Globus pallidus (tissue), 1 donor: ENCODE data around the gene EIF3C.
"Not testable (repeated sequence)": the region's sequence is repeated elsewhere in the genome, so short reads cannot be mapped to it uniquely, and the experiment has no call there.

Source experiments
- DNase-seq: peaks from one replicate; pipeline ENCODE4 v3.0.0-alpha.2; 2015; ENCODE audit warnings: low spot score

Gene EIF3C, protein sequence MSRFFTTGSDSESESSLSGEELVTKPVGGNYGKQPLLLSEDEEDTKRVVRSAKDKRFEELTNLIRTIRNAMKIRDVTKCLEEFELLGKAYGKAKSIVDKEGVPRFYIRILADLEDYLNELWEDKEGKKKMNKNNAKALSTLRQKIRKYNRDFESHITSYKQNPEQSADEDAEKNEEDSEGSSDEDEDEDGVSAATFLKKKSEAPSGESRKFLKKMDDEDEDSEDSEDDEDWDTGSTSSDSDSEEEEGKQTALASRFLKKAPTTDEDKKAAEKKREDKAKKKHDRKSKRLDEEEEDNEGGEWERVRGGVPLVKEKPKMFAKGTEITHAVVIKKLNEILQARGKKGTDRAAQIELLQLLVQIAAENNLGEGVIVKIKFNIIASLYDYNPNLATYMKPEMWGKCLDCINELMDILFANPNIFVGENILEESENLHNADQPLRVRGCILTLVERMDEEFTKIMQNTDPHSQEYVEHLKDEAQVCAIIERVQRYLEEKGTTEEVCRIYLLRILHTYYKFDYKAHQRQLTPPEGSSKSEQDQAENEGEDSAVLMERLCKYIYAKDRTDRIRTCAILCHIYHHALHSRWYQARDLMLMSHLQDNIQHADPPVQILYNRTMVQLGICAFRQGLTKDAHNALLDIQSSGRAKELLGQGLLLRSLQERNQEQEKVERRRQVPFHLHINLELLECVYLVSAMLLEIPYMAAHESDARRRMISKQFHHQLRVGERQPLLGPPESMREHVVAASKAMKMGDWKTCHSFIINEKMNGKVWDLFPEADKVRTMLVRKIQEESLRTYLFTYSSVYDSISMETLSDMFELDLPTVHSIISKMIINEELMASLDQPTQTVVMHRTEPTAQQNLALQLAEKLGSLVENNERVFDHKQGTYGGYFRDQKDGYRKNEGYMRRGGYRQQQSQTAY

DNA sequence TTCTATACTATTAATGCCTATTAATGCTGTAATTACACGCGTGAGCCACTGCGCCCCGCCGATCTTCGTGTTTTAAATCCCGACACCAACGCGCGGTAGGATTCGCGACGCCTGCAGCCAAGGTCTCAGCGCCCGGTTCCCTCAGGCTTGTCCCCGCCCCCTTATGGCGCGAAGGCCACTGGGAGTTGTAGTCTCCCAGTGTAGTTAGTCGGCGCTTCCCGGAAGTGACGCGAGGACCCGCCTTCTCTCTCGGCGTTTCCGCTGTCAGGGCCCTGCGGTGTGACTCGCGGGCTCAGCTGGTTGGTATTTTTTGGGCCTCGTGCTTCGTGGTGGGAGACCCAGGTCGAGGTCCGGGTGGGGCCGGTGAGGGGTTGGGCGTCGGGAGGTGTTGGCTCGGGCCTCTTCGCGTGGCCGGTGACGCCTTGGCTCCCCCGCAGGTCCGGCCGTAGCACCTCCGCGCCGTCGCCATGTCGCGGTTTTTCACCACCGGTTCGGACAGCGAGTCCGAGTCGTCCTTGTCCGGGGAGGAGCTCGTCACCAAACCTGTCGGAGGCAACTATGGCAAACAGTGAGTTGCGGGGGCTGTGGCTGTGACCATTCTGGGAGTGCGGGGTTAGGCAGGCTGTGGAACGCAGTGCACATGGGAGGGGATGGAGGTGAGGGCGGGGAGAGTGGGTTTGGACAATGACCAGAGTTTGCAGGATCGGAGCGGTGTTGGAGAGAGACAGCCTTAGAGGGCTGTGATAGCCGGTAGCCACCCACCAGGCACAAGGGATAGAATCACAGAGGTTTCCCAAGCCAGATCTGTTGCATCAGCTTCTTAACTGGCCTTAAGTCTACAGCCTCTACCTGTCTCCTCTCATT lies at the start of gene EIF3C:
EIF3C (plus strand) TSS at position 245 of the 864 bp plus-strand sequence; CDS start at position 468, 223 bp downstream.
- not testable (repeated sequence) for DNase-seq

DNA sequence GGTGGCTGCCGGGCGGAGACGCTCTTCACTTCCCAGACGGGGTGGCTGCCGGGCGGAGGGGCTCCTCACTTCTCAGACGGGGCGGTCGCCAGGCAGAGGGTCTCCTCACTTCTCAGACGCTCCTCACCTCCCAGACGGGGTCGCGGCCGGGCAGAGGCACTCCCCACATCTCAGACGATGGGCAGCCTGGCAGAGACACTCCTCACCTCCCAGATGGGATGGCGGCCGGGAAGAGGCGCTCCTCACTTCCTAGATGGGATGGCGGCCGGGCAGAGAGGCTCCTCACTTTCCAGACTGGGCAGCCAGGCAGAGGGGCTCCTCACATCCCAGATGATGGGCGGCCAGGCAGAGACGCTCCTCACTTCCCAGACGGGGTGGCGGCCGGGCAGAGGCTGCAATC lies 45.0 kb upstream of the EIF3C start:
- not testable (repeated sequence) for DNase-seq

- not testable (repeated sequence) for DNase-seq
These were observed 43.8 kb upstream of the EIF3C start for GRCh38 chr16:28667480-28667879.

- DNase-seq, result not testable (repeated sequence)
These were observed 43.1 kb upstream of the EIF3C start for GRCh38 chr16:28668199-28668598.

DNA sequence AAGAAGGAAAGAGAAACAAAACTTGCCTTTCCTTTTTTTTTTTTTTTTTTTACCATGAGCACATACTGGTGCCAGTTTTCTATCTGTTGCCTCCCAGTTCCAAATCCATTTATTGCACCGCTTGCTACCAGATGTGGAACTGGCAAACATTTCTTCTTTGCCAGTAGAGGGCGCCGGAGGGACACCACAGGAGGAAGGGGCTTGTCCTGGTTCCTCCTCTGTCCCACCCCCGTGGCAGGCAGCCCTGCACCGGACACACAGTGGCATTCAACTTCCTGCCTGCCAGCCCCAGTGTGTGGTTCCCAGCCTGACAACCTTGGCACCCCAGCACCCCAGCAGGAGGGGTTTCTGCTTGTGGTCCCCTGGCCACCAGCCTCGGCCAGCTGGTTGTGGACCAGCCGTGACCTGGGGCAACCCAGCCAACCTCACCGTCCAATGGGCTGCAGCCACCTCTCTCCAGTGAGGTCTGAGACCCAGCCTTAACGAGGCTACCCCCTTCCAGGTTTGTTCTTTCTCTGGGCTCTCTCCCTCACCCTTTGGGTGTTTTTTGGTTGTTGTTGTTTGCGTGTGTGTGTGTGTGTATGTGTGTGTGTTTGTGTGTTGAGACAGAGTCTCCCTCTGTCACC lies 22.8 kb upstream of the EIF3C start:
- not testable (repeated sequence) for DNase-seq

DNA sequence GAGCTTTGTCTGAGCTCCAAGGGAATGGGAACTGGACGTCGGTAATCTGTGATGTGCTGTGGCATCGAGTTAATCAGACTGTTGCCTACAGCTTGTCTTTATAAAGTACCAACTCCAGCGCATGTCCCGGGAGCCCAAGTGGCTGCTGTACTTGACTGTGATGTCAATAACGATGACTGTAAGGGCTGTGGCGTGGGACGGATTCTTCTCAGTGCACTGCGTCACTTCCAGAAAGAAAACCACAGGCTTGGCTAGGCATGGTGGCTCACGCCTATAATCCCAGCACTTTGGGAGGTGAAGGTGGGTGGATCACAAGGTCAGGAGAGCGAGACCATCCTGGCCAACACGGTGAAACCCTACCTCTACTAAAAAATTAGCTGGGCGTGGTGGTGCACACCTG lies 21.8 kb upstream of the EIF3C start:
- not testable (repeated sequence) for DNase-seq

GRCh38 chr16:28691722-28692121 lies 19.5 kb upstream of the EIF3C start:
- not testable (repeated sequence) for DNase-seq

- not testable (repeated sequence) for DNase-seq
These were observed 17.9 kb upstream of the EIF3C start for GRCh38 chr16:28693257-28693950.

- DNase-seq, result not testable (repeated sequence)
These were observed 11.5 kb upstream of the EIF3C start for GRCh38 chr16:28699792-28700191.

- DNase-seq, result not testable (repeated sequence)
These were observed 10.9 kb upstream of the EIF3C start for GRCh38 chr16:28700349-28700748.

GRCh38 chr16:28701384-28701783 lies 9.9 kb upstream of the EIF3C start:
- DNase-seq, result not testable (repeated sequence)

DNA sequence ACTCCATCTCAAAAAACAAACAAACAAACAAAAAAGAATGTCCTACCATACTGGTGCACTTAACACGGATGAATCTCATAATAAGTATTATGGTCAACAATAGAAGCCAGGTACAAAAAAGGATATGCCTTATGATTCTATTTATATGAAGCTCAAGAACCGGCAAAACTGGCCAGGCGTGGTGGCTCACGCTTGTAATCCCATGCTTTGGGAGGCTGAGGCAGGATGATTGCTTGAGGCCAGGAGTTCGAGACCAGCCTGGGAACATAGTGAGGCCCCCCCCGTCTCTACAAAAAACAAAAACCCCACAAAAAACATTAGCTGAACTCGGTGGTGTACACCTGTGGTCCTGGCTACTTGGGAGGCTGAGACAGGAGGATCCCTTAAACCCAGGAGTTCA lies 7.0 kb upstream of the EIF3C start:
- not testable (repeated sequence) for DNase-seq

- not testable (repeated sequence) for DNase-seq
These were observed 11.8 kb downstream of the EIF3C start for GRCh38 chr16:28722852-28723650.

DNA sequence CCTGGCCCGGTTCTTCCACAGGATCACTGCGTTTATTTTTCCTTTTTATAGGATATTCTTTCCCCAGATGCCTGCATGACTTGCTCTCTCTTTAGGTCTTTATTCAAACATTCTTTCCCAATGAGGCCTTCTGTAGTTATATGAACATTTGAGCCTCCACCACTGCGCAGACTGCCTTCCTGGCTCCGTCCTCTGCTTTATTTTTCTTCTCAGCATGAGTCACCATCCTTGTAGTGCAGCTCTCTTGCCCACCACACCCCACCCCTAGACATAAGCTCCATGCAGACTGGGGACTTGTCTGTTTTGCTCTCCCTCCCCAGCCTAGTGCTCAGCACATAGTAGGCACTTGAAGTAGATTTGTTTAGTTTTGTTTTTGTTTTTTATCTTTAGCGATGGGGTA lies 20.0 kb downstream of the EIF3C start:
- DNase-seq, result not testable (repeated sequence)

- DNase-seq, result not testable (repeated sequence)
These were observed 21.3 kb downstream of the EIF3C start for GRCh38 chr16:28732455-28733124.

DNA sequence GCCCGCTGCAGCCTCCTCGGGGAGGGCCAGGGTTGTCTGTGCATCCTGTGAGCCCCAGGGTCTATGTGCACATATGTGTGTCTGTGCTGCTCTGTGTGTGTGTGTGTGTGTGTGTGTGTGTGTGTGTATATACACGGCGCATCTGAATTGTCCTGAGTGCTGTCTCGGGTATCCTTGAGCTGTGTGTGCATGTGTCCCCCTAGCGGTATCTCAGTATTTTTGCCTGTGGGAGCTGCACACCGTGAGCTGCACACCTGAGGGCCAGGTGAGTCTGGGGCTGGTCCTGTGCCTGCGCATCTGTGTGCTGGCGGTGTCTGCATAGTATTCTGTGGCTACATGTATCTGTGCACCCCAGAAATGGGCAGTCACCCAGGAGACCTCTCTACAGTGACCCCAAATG lies 28.5 kb downstream of the EIF3C start:
- DNase-seq, result not testable (repeated sequence)

DNA sequence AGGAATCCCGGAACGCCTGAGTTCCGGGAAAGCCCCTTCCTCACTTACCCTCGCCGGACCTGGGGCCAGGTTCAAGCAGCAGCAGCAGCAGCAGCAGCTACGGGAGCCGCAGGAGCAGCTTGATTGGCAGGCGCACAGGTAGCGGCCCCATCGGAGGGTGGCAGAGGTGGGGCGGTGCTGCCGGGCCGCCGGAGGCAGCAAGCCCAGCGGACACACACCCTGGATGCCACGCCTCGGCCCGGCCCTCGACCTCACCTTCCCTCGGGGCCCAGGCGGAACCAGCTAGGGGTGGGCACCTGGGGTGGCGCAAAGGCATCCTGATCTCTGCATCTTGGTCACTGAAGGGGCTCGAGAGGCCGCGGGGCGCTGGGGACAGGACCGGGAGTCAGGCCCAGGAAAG lies 29.4 kb downstream of the EIF3C start:
- DNase-seq, result not testable (repeated sequence)

DNA sequence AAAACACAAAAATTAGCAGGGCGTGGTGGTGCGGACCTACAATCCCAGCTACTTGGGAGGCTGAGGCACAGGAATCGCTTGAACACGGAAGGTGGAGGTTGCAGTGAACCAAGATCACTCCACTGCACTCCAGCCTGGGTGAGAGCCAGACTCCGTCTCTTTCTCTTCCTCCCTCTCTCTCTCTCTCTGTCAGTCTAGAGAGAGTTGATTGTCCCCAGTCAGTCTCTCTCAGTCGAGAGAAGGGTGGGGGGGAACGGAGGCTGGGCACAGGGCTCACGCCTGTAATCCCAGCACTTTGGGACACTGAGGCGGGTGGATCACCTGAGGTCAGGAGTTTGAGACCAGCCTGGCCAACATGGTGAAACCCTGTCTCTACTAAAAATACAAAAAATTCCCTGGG lies 30.0 kb downstream of the EIF3C start:
- not testable (repeated sequence) for DNase-seq
